CD14-positive monocyte (primary cell): ENCODE measurements around the gene CREB3L1. TPM values are rescaled to one million over a fixed set of nuclear protein-coding genes. Genes with fewer than 3 reads are reported as not detected.
A peak's percentile ranks its signal among the peaks of the same experiment; 100 is the strongest.

Experiments
- DNase-seq, 3 donors: peaks; one replicate each; pipeline ENCODE4 v3.0.0-alpha.2; 2011 to 2022
- H2AFZ ChIP-seq: 2 replicates; pipeline ENCODE4 v1.6.0; 2012; ENCODE audit warnings: mild to moderate bottlenecking, low read depth, low read length, inconsistent platforms; ENCODE audit not compliant: insufficient read depth, poor library complexity, severe bottlenecking
- H3K27ac ChIP-seq, 2 donors: 1 replicate in 1 of 2; 2 replicates in 1 of 2; pipeline ENCODE4 v1.5.1; 2012 to 2013; ENCODE audit warnings: low read length in 2 of 2, control low read depth in 1 of 2, inconsistent platforms in 1 of 2, low read depth in 1 of 2, mild to moderate bottlenecking in 1 of 2
- H3K27me3 ChIP-seq, 2 donors: one replicate each; pipeline versions ENCODE4 v1.6.0 to v1.6.1; 2011 to 2013; ENCODE audit warnings: low read length in 2 of 2; ENCODE audit not compliant: control insufficient read depth in 2 of 2, insufficient read depth in 2 of 2
- H3K36me3 ChIP-seq, 2 donors: replicated peaks in 1 of 2; 1 replicate in 1 of 2; 2 replicates in 1 of 2; pipeline versions ENCODE4 v1.5.1 to v1.6.1; 2012 to 2013; ENCODE audit warnings: low read length in 2 of 2, control low read depth in 1 of 2, inconsistent platforms in 1 of 2, mild to moderate bottlenecking in 1 of 2; ENCODE audit not compliant: insufficient read depth in 2 of 2, control insufficient read depth in 1 of 2
- H3K4me1 ChIP-seq, 2 donors: 1 replicate in 1 of 2; 2 replicates in 1 of 2; pipeline versions ENCODE4 v1.5.1 to v1.6.1; 2012 to 2013; ENCODE audit warnings: low read length in 2 of 2, control low read depth in 1 of 2, inconsistent platforms in 1 of 2, mild to moderate bottlenecking in 1 of 2, moderate library complexity in 1 of 2; ENCODE audit not compliant: insufficient read depth in 2 of 2, control insufficient read depth in 1 of 2
- H3K4me2 ChIP-seq: replicated peaks from 2 replicates; pipeline ENCODE3; 2012; ENCODE audit warnings: low read length, moderate library complexity, mild to moderate bottlenecking; ENCODE audit not compliant: poor library complexity, severe bottlenecking; ENCODE audit errors: extremely low read depth
- H3K4me3 ChIP-seq, 3 experiments: fragments of 200-600 bp in 1 of 3; sonication (generic) in 1 of 3; replicated peaks in 1 of 3; 1 replicate in 2 of 3; 2 replicates in 1 of 3; pipeline ENCODE4 v1.5.1; 2011 to 2013; ENCODE audit warnings: low read length in 3 of 3, mild to moderate bottlenecking in 3 of 3, control low read depth in 2 of 3, low read depth in 2 of 3, inconsistent platforms in 1 of 3, moderate library complexity in 1 of 3
- H3K79me2 ChIP-seq: 2 replicates; pipeline ENCODE4 v1.6.0; 2012; ENCODE audit warnings: mild to moderate bottlenecking, control low read depth, inconsistent platforms, low read length, moderate library complexity; ENCODE audit not compliant: insufficient read depth
- H3K9ac ChIP-seq: 2 replicates; pipeline ENCODE4 v1.6.0; 2017; ENCODE audit warnings: low read length, mild to moderate bottlenecking; ENCODE audit not compliant: insufficient read depth, poor library complexity, severe bottlenecking
- H3K9me3 ChIP-seq, 2 donors: replicated peaks in 1 of 2; 1 replicate in 1 of 2; 2 replicates in 1 of 2; pipeline versions ENCODE4 v1.5.1 to v1.6.1; 2012 to 2013; ENCODE audit warnings: low read length in 2 of 2, control low read depth in 1 of 2; ENCODE audit not compliant: control insufficient read depth in 1 of 2, insufficient read depth in 1 of 2
- H4K20me1 ChIP-seq: 2 replicates; pipeline ENCODE4 v1.6.0; 2012; ENCODE audit warnings: mild to moderate bottlenecking, low read length, control low read depth, moderate library complexity; ENCODE audit not compliant: insufficient read depth
- H3K27ac Mint-ChIP-seq, 7 donors: one replicate each; pipeline ENCODE4 v1.8.0; 2020; ENCODE audit warnings: mild to moderate bottlenecking in 7 of 7, mixed read lengths in 7 of 7, moderate library complexity in 6 of 7, inconsistent platforms in 2 of 7
- H3K27me3 Mint-ChIP-seq, 3 donors: one replicate each; pipeline ENCODE4 v1.8.0; 2021 to 2022; ENCODE audit warnings: low read depth in 3 of 3, mild to moderate bottlenecking in 3 of 3, mixed read lengths in 3 of 3, moderate library complexity in 3 of 3, inconsistent platforms in 1 of 3
- H3K36me3 Mint-ChIP-seq, 2 donors: one replicate each; pipeline ENCODE4 v1.8.0; 2020; ENCODE audit warnings: mixed read lengths in 2 of 2, inconsistent platforms in 1 of 2, mild to moderate bottlenecking in 1 of 2
- H3K4me1 Mint-ChIP-seq: one replicate; pipeline ENCODE4 v1.8.0; 2020; ENCODE audit warnings: mild to moderate bottlenecking, mixed read lengths
- H3K4me3 Mint-ChIP-seq, 2 donors: one replicate each; pipeline ENCODE4 v1.8.0; 2020; ENCODE audit warnings: mild to moderate bottlenecking in 2 of 2, mixed read lengths in 2 of 2, moderate library complexity in 1 of 2
- H3K9me3 Mint-ChIP-seq, 7 donors: one replicate each; pipeline ENCODE4 v1.8.0; 2020 to 2022; ENCODE audit warnings: mixed read lengths in 7 of 7, mild to moderate bottlenecking in 6 of 7, moderate library complexity in 6 of 7, inconsistent platforms in 2 of 7
- CTCF ChIP-seq: fragments of 200-600 bp; IDR thresholded peaks from one replicate; pipeline ENCODE4 v1.8.0; 2022; ENCODE audit warnings: antibody characterized with exemption, mild to moderate bottlenecking
- WGBS: methylation state at CpG from one replicate; pipeline ENCODE4 v1.1.5; 2013; ENCODE audit warnings: missing lambda C conversion rate; ENCODE audit not compliant: insufficient coverage; 5-methylcytosine and 5-hydroxymethylcytosine counted together
- intact Hi-C, 2 donors: fragments of 100-400 bp; cut with micrococcal nuclease; formaldehyde crosslinking; loops; one replicate each; pipeline versions ENCODE4 v1.15.0 to v1.15.1; 2023
- polyA plus RNA-seq, 3 donors: library from polyadenylated mRNA; depleted of rRNA in 1 of 3; unstranded in 2 of 3; stranded (reverse) in 1 of 3; fragments of 300-500 nt in 2 of 3; fragments of >200 nt in 1 of 3; fragmentation: Illumina TruSeq in 2 of 3; gene quantifications; 1 replicate in 2 of 3; 2 replicates in 1 of 3; pipeline ENCODE4 v1.2.3, GENCODE V29; 2012 to 2021

CREB3L1 gene
- polyA plus RNA-seq, 3 donors, result not detected

GRCh38 chr11:46338988-46339666 is 61.7 kb downstream of the CREB3L1 start:
- H3K4me3 Mint-ChIP-seq, result peak overlapping the region; percentile 61 to 85
- peak overlapping the region; percentile 54 for H3K4me2 ChIP-seq
- H3K36me3 Mint-ChIP-seq, result peaks cover 0 to 2% of the 10 kb centered on the region in 2 donors
- H3K9ac ChIP-seq, result no peak overlapping the region
- no peaks in the 10 kb centered on the region for H3K9me3 ChIP-seq
- H2AFZ ChIP-seq, result peak overlapping the region; percentile 53
- peaks cover 0 to 5% of the 10 kb centered on the region in 2 donors for H3K27me3 ChIP-seq
- TF ChIP-seq CTCF, result no peak
- H3K4me1 ChIP-seq, result peaks cover 96 to 97% of the 10 kb centered on the region in 2 donors
- peak overlapping the region; percentile 37 to 62 for H3K27ac ChIP-seq
- no peak for DNase-seq
- H3K4me1 Mint-ChIP-seq, result peaks cover 98% of the 10 kb centered on the region
- peaks cover 0 to 1% (median 0%) of the 10 kb centered on the region in 7 donors for H3K9me3 Mint-ChIP-seq
- peak overlapping the region in 6 of 7 donors; percentile 30 to 88 (median 74) for H3K27ac Mint-ChIP-seq
- no peaks in the 10 kb centered on the region for H4K20me1 ChIP-seq
- H3K79me2 ChIP-seq, result peaks cover 13% of the 10 kb centered on the region
- intact Hi-C loops, result no loop called here
- peak overlapping the region in 1 of 3 experiments; percentile 60 for H3K4me3 ChIP-seq
- H3K36me3 ChIP-seq, result no peaks in the 10 kb centered on the region
- WGBS, result 27% methylated on average over 10 of the region's 16 CpGs
- peaks cover 7 to 14% (median 11%) of the 10 kb centered on the region in 3 donors for H3K27me3 Mint-ChIP-seq

GRCh38 chr11:46339816-46340215 is 62.4 kb downstream of the CREB3L1 start:
- WGBS, result 0% methylated on average over 1 of the region's 2 CpGs
- Histone ChIP-seq H3K27ac (peak overlapping the region; percentile 37 to 62), H3K9ac (no peak overlapping the region), H3K79me2 (peaks cover 20% of the 10 kb centered on the region), H3K9me3 (no peaks in the 10 kb centered on the region), H3K4me1 (peaks cover 97 to 98% of the 10 kb centered on the region in 2 donors), H3K27me3 (no peaks in the 10 kb centered on the region), H4K20me1 (no peaks in the 10 kb centered on the region), H2AFZ (peak overlapping the region; percentile 53), H3K4me2 (peak overlapping the region; percentile 54), H3K36me3 (no peaks in the 10 kb centered on the region), H3K4me3 (peak overlapping the region in 1 of 3 experiments; percentile 60)
- H3K9me3 Mint-ChIP-seq, result peaks cover 0 to 4% (median 0%) of the 10 kb centered on the region in 7 donors
- H3K27me3 Mint-ChIP-seq, result peaks cover 4 to 7% (median 5%) of the 10 kb centered on the region in 3 donors
- H3K4me1 Mint-ChIP-seq, result peaks cover 98% of the 10 kb centered on the region
- intact Hi-C loops, result loop anchor here in 1 of 2 donors (10.0 kb wide), 1 partner anchor 215 kb away; the partner anchor contains the start of gene PHF21A
- peaks cover 0 to 2% of the 10 kb centered on the region in 2 donors for H3K36me3 Mint-ChIP-seq
- H3K27ac Mint-ChIP-seq, result peak overlapping the region in 6 of 7 donors; percentile 10 to 79 (median 66)
- H3K4me3 Mint-ChIP-seq, result peak overlapping the region in 1 of 2 donors; percentile 3
- peak in 2 of 3 donors; percentile 45 to 61 for DNase-seq
- no peak for TF ChIP-seq CTCF
